ENCODE results near the gene POLE.
A peak's percentile ranks its signal among the peaks of the same experiment; 100 is the strongest.

The POLE gene

GRCh38 chr12:132624910-132625630 lies 62.1 kb downstream of the POLE start:
- DNase-seq = no peak

DNA sequence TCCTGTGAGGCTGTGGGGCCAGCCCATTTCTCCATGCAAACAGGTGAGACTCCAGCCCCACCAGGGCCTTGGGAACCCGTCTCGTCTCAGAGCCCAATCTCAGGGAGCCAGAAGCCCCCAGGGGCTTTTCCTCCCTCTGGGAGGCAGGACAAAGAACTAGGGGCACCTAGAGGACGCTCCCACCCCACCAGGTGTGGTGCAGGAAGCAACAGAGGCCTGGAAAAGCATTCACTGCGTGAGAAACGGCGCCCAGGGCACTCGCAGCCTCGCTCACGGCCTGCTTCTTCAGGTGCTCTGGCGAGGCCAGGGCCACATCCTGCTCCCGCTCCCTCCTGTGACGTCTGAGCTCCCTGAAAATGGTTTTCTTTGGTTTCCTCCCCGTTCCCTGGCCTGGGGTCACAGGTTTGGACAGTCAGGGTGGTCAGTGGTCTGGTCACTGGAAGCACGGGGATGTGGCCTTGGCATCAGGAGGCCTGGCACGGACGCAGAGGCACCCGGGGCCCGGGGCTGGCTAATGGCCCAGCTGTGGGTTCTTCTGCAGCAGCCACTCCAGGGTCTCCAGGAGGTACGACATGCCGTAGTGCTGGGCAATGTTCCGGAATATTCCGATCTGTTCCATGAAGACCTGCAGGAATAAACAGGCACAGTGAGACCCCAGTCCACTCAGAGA lies 62.8 kb downstream of the POLE start:
- no peak for DNase-seq

DNA sequence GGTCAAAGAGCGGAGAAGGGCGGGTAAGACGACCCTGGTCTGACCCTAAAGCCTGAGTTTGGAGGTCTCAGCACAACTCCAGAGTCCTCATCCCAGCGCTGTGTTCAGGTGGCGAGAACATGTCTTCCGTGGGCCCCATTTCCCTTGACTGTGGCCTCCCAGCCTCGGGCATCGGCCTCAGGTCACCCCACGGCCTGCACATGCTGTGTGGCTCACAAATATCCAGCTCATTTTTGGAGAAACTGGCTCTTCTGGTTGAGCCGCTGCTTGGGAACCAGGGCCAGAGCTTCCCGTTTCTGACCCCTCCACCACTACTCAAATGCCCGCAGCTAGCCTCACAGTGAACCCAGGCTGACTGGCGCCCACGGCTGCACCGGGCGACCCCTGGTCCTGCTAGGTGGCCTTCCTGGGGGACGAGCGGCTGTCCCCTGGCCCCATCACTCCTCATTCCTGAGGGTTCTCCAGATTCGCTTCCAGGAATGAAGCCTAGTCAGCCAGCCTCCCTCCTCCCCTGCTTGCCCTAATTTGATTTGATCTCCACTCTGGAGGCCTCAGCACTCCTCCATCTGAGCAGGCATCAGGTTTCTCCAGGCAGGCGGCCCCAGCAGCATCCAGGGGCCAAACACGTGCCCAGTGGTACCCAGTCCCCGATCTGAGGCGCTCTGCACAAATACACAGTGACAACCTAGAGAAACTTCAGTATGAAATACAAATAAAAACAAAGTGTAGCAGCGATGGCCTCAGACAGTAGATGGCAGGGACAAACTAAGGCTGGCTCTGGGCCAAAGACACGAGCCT lies 63.9 kb downstream of the POLE start:
- no peak for DNase-seq

DNA sequence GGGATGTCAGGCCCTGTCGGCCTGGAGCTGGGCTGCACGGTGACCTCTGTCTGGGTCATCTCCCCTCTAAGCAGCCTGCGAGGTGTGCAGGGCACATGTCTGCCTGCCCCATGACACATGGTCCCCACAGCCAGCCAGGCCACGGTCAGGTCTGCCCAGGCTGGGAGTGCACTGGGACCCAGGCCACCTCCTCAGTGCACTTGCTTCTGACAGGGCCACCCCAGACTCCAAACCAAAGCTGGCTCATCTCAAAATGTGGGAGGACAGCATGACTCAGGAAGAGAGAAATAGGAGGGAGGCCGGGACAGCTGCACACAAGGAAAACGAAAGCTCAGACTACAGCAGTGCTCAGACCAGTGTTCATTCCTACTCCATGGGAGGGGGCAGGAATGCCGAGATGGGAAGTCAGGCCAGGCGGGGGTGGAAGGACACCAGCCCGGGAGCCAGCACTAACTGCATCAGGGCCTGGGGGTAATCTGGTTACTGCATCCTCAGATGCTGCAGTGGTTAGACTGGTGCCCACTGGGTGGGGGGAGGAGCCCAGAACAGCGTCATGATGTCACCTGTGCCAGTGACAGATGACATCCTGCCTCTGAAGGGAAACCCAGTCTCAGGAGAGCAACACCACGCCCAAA lies 64.6 kb downstream of the POLE start:
- DNase-seq = no peak

GRCh38 chr12:132621657-132622435 lies 65.3 kb downstream of the POLE start:
- no peak for DNase-seq

- DNase-seq = no peak
Observed at GRCh38 chr12:132620899-132621656, 66.1 kb downstream of the POLE start.

- no peak for DNase-seq
Observed at GRCh38 chr12:132620113-132620898, 66.8 kb downstream of the POLE start.

GRCh38 chr12:132619386-132620112 lies 67.6 kb downstream of the POLE start:
- no peak for DNase-seq

- no peak for DNase-seq
Observed at GRCh38 chr12:132619071-132619385, 68.1 kb downstream of the POLE start.

GRCh38 chr12:132618683-132619043 lies 68.5 kb downstream of the POLE start, which contains the start of gene P2RX2:
Gene P2RX2 (plus strand): TSS chr12:132618776. CDS start chr12:132618817, 41 bp downstream.
- no peak for DNase-seq

- no peak for DNase-seq
Observed at GRCh38 chr12:132617822-132618682, 69.1 kb downstream of the POLE start.

DNA sequence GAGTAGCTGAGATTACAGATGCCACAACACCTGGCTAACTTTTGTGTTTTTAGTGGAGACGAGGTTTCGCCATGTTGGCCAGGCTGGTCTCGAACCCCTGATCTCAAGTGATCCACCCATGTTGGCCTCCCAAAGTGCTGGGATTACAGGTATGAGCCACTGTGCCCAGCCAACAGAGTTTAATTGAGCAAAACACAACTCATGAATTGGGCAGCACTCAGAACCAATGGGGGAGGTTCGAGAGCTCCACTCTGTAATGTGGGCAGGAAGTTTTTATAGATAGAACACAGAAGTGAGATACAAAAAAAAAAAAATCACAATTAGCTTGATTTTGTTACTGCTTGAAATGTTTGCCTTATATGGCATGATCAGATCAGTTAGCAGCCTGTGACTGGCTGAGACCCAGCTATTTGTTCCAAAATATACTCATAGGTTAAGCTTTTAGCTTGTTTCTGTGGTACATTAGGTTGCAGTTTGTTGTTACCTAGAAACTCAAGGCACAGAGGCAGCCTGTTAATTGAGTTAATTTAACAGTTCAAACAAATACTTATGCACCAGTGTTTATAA lies 69.9 kb downstream of the POLE start:
- no peak for DNase-seq

DNA sequence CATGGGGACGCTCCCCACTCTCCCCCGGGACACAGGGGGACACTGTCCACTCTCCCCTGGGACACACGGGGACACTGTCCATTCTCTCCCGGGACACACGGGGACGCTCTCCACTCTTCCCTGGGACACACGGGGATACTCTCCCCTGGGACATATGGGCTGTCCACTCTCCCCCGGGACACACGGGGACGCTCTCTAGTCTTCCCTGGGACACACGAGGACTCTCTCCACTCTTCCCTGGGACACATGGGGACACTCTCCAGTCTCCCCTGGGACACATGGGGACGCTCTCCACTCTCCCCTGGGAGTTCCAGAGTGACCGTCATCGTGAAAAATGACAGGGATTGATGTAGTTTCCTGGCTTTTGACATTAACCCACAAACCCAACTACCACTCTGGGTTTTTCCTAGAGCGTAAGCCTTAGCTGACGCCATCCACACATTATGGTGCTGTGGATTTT lies 71.5 kb downstream of the POLE start:
- DNase-seq = no peak

DNA sequence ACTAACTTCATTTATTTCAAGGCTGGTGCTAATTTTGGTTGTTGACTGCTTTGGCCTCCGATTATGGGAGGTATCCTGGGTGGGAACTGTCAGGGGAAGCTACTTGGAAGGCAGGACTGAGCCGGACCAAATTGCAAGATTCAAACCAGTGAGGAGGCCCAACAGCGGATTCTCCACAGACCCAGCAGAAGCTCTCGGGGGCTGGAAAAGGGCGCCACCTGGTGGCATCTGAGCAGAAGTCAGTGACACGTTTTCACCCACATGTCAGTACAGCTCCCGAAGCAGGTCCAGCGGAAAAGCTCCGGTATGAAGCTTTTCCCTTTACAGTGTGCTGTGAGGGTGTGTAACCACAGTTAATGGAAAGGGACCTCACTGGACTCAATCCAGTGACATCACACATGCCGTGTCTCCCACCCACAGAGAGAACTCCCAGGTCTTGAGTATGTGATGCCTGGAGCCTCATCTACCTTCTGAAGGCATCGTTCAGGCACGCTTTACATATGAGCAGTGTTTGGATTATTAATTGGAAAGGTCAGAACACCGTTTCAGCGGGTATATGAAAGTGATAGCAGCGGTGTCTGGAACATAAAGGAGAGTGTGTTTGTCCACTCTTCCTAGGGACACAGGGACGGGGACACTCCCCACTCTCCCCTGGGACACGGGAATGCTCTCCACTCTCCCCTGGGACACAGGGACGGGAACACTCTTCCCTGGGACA lies 72.1 kb downstream of the POLE start:
- peak; percentile 72 for DNase-seq

DNA sequence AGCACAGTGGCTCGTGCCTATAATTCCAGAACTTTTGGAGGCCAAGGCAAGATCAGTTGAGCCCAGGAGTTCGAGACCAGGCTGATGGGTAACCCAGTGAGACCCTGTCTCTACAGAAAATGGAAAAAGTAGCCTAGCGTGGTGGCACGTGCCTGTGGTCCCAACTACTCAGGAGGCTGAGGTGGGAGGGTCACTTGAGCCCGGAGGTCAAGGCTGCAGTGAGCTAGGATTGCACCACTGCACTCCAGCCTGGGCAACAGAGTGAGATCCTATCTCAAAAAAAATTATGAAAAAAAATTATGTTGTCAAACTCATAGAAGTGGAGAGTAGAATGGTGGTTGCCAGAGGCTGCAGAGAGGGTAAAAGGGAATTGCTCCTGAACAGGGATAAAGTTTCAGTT lies 73.1 kb downstream of the POLE start:
- DNase-seq = no peak

DNA sequence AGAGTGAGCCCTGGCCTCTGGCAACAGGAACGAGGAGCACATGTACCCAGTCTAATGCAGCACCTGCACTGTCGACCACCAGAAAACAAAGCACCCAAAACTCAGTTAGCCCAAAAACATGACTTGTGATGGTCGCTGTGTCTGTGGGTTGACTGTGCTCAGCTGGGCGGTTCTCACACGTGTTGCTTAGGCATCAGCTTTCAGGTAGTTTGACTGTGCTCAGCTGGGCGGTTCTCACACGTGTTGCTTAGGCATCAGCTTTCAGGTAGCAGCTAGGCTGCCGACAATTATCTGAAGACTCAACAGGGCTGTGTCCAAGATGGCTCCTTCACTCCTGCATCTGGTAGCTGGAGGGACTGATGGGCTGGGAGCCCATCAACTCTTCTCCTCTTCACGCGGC lies 75.5 kb downstream of the POLE start:
- no peak for DNase-seq

- DNase-seq = no peak
Observed at GRCh38 chr12:132610866-132611602, 76.1 kb downstream of the POLE start.
